ENCODE results near the gene FAM234B.
"Not testable (repeated sequence)": the region's sequence is repeated elsewhere in the genome, so short reads cannot be mapped to it uniquely, and the experiment has no call there.

The FAM234B gene

GRCh38 chr12:13023811-13024530 is 20.2 kb upstream of the FAM234B start:
- DNase-seq, result peak; percentile 51

- no peak for DNase-seq
These were observed 19.7 kb upstream of the FAM234B start for GRCh38 chr12:13024531-13024916.

- DNase-seq, result no peak
These were observed 17.9 kb upstream of the FAM234B start for GRCh38 chr12:13026286-13026685.

- DNase-seq, result no peak
These were observed 17.1 kb upstream of the FAM234B start for GRCh38 chr12:13027032-13027431.

- no peak for DNase-seq
These were observed 16.7 kb upstream of the FAM234B start for GRCh38 chr12:13027508-13027907.

- DNase-seq, result no peak
These were observed 15.2 kb upstream of the FAM234B start for GRCh38 chr12:13028825-13029570.

- no peak for DNase-seq
These were observed 13.5 kb upstream of the FAM234B start for GRCh38 chr12:13030541-13031291.

GRCh38 chr12:13032164-13032563 is 12.0 kb upstream of the FAM234B start:
- DNase-seq, result no peak

GRCh38 chr12:13033476-13033875 is 10.7 kb upstream of the FAM234B start:
- DNase-seq, result no peak

GRCh38 chr12:13035335-13035734 is 8.8 kb upstream of the FAM234B start:
- not testable (repeated sequence) for DNase-seq

GRCh38 chr12:13036881-13037280 is 7.3 kb upstream of the FAM234B start:
- no peak for DNase-seq

- no peak for DNase-seq
These were observed 5.6 kb upstream of the FAM234B start for GRCh38 chr12:13038491-13039161.

- no peak for DNase-seq
These were observed 4.7 kb upstream of the FAM234B start for GRCh38 chr12:13039328-13039956.

- DNase-seq, result no peak
These were observed 3.0 kb upstream of the FAM234B start for GRCh38 chr12:13041224-13041623.

- no peak for DNase-seq
These were observed 1.4 kb upstream of the FAM234B start for GRCh38 chr12:13042666-13043230.

- no peak for DNase-seq
These were observed 722 bp downstream of the FAM234B start for GRCh38 chr12:13044906-13045299.

GRCh38 chr12:13045816-13046215 is 1.6 kb downstream of the FAM234B start:
- no peak for DNase-seq

- DNase-seq, result no peak
These were observed 2.8 kb downstream of the FAM234B start for GRCh38 chr12:13046964-13047363.

- no peak for DNase-seq
These were observed 5.6 kb downstream of the FAM234B start for GRCh38 chr12:13049816-13050215.

GRCh38 chr12:13052421-13052820 is 8.2 kb downstream of the FAM234B start:
- DNase-seq, result no peak

GRCh38 chr12:13053617-13054016 is 9.4 kb downstream of the FAM234B start:
- not testable (repeated sequence) for DNase-seq

GRCh38 chr12:13060581-13060980 is 16.4 kb downstream of the FAM234B start:
- DNase-seq, result no peak
